Progenitor cell of endocrine pancreas (in vitro differentiated cells): Measurements from ENCODE around the gene HK1. TPM values are rescaled to one million over a fixed set of nuclear protein-coding genes. Genes with fewer than 3 reads are reported as not detected.

Source experiments
- DNase-seq: peaks from one replicate; pipeline ENCODE4 v3.0.0; 2021; ENCODE audit warnings: low spot score; ENCODE audit not compliant: unreplicated experiment
- H3K27ac Mint-ChIP-seq: 2 replicates; pipeline ENCODE4 v1.8.0; 2021; ENCODE audit warnings: mild to moderate bottlenecking, moderate library complexity, mixed read lengths
- H3K27me3 Mint-ChIP-seq: 2 replicates; pipeline ENCODE4 v1.8.0; 2021; ENCODE audit warnings: mixed read lengths
- H3K36me3 Mint-ChIP-seq: 2 replicates; pipeline ENCODE4 v1.8.0; 2022; ENCODE audit warnings: mixed read lengths; ENCODE audit not compliant: insufficient read depth
- H3K4me1 Mint-ChIP-seq: 2 replicates; pipeline ENCODE4 v1.8.0; 2021; ENCODE audit warnings: low read depth, mixed read lengths
- H3K4me3 Mint-ChIP-seq: 2 replicates; pipeline ENCODE4 v1.8.0; 2021; ENCODE audit warnings: low read depth, mild to moderate bottlenecking, moderate library complexity, mixed read lengths
- H3K9me3 Mint-ChIP-seq: 2 replicates; pipeline ENCODE4 v1.8.0; 2021; ENCODE audit warnings: low read depth, mixed read lengths
- CTCF ChIP-seq: fragments of 200-600 bp; sonication (generic); IDR thresholded peaks from one replicate; pipeline ENCODE4 v1.5.0; 2021; ENCODE audit warnings: antibody characterized with exemption, mild to moderate bottlenecking; ENCODE audit not compliant: unreplicated experiment
- total RNA-seq: library from RNA; stranded (reverse); gene quantifications from 2 replicates; pipeline ENCODE4 v1.2.1, GENCODE V29; 2021

The HK1 gene
- total RNA-seq, 1 donor from 2014 or later: 32.5 TPM

- H3K27ac Mint-ChIP-seq: no peak overlapping the region
- H3K36me3 Mint-ChIP-seq: peaks cover 15% of the 10 kb centered on the region
Observed at GRCh38 chr10:69385454-69386350, 107.4 kb downstream of the HK1 start.

GRCh38 chr10:69387500-69387899 is 109.2 kb downstream of the HK1 start:
- DNase-seq: no peak
- no peak overlapping the region for H3K27ac Mint-ChIP-seq
- H3K27me3 Mint-ChIP-seq: no peaks in the 10 kb centered on the region
- no peak for TF ChIP-seq CTCF
- H3K4me1 Mint-ChIP-seq: no peaks in the 10 kb centered on the region
- no peak overlapping the region for H3K4me3 Mint-ChIP-seq
- H3K36me3 Mint-ChIP-seq: peaks cover 15% of the 10 kb centered on the region
- no peaks in the 10 kb centered on the region for H3K9me3 Mint-ChIP-seq

More at GRCh38 chr10:69385454-69386350, 107.4 kb downstream of the HK1 start:
- DNase-seq: no peak
- H3K9me3 Mint-ChIP-seq: no peaks in the 10 kb centered on the region
- no peak for TF ChIP-seq CTCF
- no peaks in the 10 kb centered on the region for H3K4me1 Mint-ChIP-seq
- no peak overlapping the region for H3K4me3 Mint-ChIP-seq
- H3K27me3 Mint-ChIP-seq: no peaks in the 10 kb centered on the region

GRCh38 chr10:69388488-69388887 is 110.2 kb downstream of the HK1 start:
- no peak for TF ChIP-seq CTCF
- H3K4me1 Mint-ChIP-seq: no peaks in the 10 kb centered on the region
- no peaks in the 10 kb centered on the region for H3K27me3 Mint-ChIP-seq
- peaks cover 15% of the 10 kb centered on the region for H3K36me3 Mint-ChIP-seq
- DNase-seq: no peak
- no peak overlapping the region for H3K27ac Mint-ChIP-seq
- H3K4me3 Mint-ChIP-seq: no peak overlapping the region
- no peaks in the 10 kb centered on the region for H3K9me3 Mint-ChIP-seq

GRCh38 chr10:69389827-69390490 is 111.7 kb downstream of the HK1 start:
- H3K27ac Mint-ChIP-seq: no peak overlapping the region
- no peaks in the 10 kb centered on the region for H3K9me3 Mint-ChIP-seq
- H3K36me3 Mint-ChIP-seq: peaks cover 14% of the 10 kb centered on the region
- no peak for TF ChIP-seq CTCF
- no peak overlapping the region for H3K4me3 Mint-ChIP-seq
- no peak for DNase-seq
- no peaks in the 10 kb centered on the region for H3K4me1 Mint-ChIP-seq
- no peaks in the 10 kb centered on the region for H3K27me3 Mint-ChIP-seq

GRCh38 chr10:69391158-69391557 is 112.9 kb downstream of the HK1 start:
- Mint-ChIP-seq H3K4me3 (no peak overlapping the region), H3K36me3 (peaks cover 13% of the 10 kb centered on the region), H3K27me3 (no peaks in the 10 kb centered on the region), H3K9me3 (no peaks in the 10 kb centered on the region), H3K4me1 (no peaks in the 10 kb centered on the region), H3K27ac (no peak overlapping the region)
- TF ChIP-seq CTCF: no peak
- no peak for DNase-seq
